WTC11 (cell line): ENCODE results near the gene VWA3B.

Experiments
- ELF4 ChIP-seq: sonication (generic); formaldehyde crosslinking; IDR thresholded peaks from 2 replicates; pipeline ENCODE4 v1.8.1; 2022; ENCODE audit warnings: low read depth, mild to moderate bottlenecking, moderate library complexity, missing genetic modification reagents
- MYBL2 ChIP-seq: sonication (generic); formaldehyde crosslinking; IDR thresholded peaks from 2 replicates; pipeline ENCODE4 v1.8.1; 2023; ENCODE audit warnings: mild to moderate bottlenecking, moderate library complexity, missing genetic modification reagents
- NR1H2 ChIP-seq: sonication (generic); formaldehyde crosslinking; IDR thresholded peaks from 2 replicates; pipeline ENCODE4 v1.9.0; 2021; ENCODE audit warnings: mild to moderate bottlenecking, moderate library complexity, missing genetic modification reagents
- NR3C1 ChIP-seq: sonication (generic); formaldehyde crosslinking; conservative IDR thresholded peaks from 2 replicates; pipeline ENCODE4 v1.8.1; 2023; ENCODE audit warnings: low read depth, mild to moderate bottlenecking, missing genetic modification reagents
- RELA ChIP-seq: sonication (generic); formaldehyde crosslinking; IDR thresholded peaks from 2 replicates; pipeline ENCODE4 v1.8.1; 2022; ENCODE audit warnings: missing genetic modification reagents, mild to moderate bottlenecking, borderline replicate concordance
- SP1 ChIP-seq: sonication (generic); formaldehyde crosslinking; conservative IDR thresholded peaks from 2 replicates; pipeline ENCODE4 v1.8.1; 2022; ENCODE audit warnings: missing genetic modification reagents
- ZNF138 ChIP-seq: sonication (generic); formaldehyde crosslinking; conservative IDR thresholded peaks from 2 replicates; pipeline ENCODE4 v1.8.1; 2022; ENCODE audit warnings: mild to moderate bottlenecking, moderate library complexity, missing genetic modification reagents
- TF ChIP-seq, protein P1 (sequence below): fragments of 200-600 bp; IDR thresholded peaks from 2 replicates; pipeline ENCODE4 v1.8.0; 2022; ENCODE audit warnings: antibody characterized with exemption
- TF ChIP-seq, protein P2 (sequence below): sonication (generic); formaldehyde crosslinking; IDR thresholded peaks from 2 replicates; pipeline ENCODE4 v1.8.0; 2022; ENCODE audit warnings: mild to moderate bottlenecking, missing genetic modification reagents
- TF ChIP-seq, protein P3 (sequence below): fragments of 250-450 bp; sonication (Bioruptor Pico); conservative IDR thresholded peaks from 2 replicates; pipeline ENCODE4 v1.9.0; 2021; ENCODE audit warnings: mild to moderate bottlenecking
- TF ChIP-seq, protein P4 (sequence below): sonication (generic); formaldehyde crosslinking; IDR thresholded peaks from 2 replicates; pipeline ENCODE4 v1.8.0; 2023; ENCODE audit warnings: mild to moderate bottlenecking, missing genetic modification reagents
- TF ChIP-seq, protein P5 (sequence below): sonication (generic); formaldehyde crosslinking; conservative IDR thresholded peaks from 2 replicates; pipeline ENCODE4 v1.8.1; 2022; ENCODE audit warnings: mild to moderate bottlenecking, missing genetic modification reagents
- TF ChIP-seq, protein P6 (sequence below): sonication (generic); formaldehyde crosslinking; IDR thresholded peaks from 2 replicates; pipeline ENCODE4 v1.8.0; 2022; ENCODE audit warnings: missing genetic modification reagents

DNA sequence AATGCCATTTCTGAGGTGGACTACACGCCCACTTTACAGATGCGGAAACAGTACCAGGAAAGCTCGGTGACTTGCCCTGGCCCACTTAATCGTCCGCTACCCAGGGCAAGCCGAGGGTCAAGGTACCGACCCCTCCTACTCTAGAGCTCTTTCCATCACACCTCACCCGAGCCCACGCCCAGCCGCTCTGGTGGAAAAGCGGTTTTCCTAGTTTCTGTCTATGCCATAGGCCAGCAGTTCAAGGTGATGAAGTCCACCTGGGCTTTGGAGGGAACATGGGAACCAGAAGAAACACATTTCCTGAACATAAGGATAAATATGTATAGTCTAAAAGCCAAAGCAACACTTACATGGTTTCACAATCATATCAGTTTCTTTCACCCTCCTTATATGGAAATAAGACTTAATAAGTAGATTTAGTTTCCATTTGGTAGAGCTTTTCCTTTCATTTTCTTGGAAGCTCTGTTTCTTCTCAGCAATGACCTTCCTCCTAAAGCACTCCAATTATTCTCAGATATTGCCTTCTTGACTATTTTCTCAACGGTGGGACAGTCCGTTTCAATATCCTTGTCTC, 567 bp downstream of the VWA3B start:
- TF ChIP-seq, protein P1, sequence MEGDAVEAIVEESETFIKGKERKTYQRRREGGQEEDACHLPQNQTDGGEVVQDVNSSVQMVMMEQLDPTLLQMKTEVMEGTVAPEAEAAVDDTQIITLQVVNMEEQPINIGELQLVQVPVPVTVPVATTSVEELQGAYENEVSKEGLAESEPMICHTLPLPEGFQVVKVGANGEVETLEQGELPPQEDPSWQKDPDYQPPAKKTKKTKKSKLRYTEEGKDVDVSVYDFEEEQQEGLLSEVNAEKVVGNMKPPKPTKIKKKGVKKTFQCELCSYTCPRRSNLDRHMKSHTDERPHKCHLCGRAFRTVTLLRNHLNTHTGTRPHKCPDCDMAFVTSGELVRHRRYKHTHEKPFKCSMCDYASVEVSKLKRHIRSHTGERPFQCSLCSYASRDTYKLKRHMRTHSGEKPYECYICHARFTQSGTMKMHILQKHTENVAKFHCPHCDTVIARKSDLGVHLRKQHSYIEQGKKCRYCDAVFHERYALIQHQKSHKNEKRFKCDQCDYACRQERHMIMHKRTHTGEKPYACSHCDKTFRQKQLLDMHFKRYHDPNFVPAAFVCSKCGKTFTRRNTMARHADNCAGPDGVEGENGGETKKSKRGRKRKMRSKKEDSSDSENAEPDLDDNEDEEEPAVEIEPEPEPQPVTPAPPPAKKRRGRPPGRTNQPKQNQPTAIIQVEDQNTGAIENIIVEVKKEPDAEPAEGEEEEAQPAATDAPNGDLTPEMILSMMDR = no peak
- no peak for TF ChIP-seq RELA (CRISPR knock-in tag)
- TF ChIP-seq, protein P2, sequence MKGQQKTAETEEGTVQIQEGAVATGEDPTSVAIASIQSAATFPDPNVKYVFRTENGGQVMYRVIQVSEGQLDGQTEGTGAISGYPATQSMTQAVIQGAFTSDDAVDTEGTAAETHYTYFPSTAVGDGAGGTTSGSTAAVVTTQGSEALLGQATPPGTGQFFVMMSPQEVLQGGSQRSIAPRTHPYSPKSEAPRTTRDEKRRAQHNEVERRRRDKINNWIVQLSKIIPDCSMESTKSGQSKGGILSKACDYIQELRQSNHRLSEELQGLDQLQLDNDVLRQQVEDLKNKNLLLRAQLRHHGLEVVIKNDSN (CRISPR knock-in tag) = no peak
- TF ChIP-seq ELF4 (CRISPR knock-in tag) = no peak
- no peak for TF ChIP-seq SP1 (CRISPR knock-in tag)
- TF ChIP-seq, protein P3, sequence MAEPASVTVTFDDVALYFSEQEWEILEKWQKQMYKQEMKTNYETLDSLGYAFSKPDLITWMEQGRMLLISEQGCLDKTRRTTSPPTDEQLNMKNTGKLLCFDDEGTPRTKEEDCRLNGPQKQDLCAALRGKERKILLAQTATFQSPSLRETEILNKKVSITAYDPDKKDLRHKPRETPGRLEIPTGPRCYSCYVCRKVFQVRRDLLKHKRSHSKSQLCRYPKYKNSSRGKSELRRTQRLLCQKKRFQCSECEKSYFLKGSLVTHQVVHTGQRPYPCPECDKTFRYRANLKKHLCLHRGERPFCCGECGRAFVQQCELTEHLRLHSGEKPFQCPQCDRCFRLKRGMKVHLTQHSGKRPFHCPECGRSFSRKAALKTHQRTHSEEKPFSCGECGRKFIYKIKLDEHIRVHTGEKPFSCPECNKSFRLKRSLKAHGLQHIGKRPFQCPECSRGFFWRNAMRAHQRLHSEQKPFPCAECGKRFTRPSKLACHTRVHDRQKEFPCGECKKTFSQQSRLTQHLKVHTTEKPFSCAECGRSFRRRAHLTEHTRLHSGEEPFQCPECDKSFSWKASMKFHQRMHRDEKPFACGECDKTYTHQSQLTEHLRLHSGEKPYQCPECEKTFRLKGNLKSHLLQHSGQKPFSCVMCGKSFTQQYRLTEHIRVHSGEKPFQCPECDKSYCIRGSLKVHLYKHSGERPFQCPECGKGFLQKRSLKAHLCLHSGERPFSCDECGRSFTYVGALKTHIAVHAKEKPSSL (CRISPR knock-in tag) = no peak
- TF ChIP-seq, protein P4, sequence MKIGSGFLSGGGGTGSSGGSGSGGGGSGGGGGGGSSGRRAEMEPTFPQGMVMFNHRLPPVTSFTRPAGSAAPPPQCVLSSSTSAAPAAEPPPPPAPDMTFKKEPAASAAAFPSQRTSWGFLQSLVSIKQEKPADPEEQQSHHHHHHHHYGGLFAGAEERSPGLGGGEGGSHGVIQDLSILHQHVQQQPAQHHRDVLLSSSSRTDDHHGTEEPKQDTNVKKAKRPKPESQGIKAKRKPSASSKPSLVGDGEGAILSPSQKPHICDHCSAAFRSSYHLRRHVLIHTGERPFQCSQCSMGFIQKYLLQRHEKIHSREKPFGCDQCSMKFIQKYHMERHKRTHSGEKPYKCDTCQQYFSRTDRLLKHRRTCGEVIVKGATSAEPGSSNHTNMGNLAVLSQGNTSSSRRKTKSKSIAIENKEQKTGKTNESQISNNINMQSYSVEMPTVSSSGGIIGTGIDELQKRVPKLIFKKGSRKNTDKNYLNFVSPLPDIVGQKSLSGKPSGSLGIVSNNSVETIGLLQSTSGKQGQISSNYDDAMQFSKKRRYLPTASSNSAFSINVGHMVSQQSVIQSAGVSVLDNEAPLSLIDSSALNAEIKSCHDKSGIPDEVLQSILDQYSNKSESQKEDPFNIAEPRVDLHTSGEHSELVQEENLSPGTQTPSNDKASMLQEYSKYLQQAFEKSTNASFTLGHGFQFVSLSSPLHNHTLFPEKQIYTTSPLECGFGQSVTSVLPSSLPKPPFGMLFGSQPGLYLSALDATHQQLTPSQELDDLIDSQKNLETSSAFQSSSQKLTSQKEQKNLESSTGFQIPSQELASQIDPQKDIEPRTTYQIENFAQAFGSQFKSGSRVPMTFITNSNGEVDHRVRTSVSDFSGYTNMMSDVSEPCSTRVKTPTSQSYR (CRISPR knock-in tag) = no peak
- TF ChIP-seq ZNF138 (CRISPR knock-in tag) = no peak
- TF ChIP-seq, protein P5, sequence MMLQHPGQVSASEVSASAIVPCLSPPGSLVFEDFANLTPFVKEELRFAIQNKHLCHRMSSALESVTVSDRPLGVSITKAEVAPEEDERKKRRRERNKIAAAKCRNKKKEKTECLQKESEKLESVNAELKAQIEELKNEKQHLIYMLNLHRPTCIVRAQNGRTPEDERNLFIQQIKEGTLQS (CRISPR knock-in tag) = no peak
- no peak for TF ChIP-seq NR3C1 (CRISPR knock-in tag)
- TF ChIP-seq, protein P6, sequence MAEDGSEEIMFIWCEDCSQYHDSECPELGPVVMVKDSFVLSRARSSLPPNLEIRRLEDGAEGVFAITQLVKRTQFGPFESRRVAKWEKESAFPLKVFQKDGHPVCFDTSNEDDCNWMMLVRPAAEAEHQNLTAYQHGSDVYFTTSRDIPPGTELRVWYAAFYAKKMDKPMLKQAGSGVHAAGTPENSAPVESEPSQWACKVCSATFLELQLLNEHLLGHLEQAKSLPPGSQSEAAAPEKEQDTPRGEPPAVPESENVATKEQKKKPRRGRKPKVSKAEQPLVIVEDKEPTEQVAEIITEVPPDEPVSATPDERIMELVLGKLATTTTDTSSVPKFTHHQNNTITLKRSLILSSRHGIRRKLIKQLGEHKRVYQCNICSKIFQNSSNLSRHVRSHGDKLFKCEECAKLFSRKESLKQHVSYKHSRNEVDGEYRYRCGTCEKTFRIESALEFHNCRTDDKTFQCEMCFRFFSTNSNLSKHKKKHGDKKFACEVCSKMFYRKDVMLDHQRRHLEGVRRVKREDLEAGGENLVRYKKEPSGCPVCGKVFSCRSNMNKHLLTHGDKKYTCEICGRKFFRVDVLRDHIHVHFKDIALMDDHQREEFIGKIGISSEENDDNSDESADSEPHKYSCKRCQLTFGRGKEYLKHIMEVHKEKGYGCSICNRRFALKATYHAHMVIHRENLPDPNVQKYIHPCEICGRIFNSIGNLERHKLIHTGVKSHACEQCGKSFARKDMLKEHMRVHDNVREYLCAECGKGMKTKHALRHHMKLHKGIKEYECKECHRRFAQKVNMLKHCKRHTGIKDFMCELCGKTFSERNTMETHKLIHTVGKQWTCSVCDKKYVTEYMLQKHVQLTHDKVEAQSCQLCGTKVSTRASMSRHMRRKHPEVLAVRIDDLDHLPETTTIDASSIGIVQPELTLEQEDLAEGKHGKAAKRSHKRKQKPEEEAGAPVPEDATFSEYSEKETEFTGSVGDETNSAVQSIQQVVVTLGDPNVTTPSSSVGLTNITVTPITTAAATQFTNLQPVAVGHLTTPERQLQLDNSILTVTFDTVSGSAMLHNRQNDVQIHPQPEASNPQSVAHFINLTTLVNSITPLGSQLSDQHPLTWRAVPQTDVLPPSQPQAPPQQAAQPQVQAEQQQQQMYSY (CRISPR knock-in tag) = no peak
- TF ChIP-seq NR1H2 (CRISPR knock-in tag) = no peak
- no peak for TF ChIP-seq MYBL2
